Neural crest cell (in vitro differentiated cells): Measurements from ENCODE around the gene RAB3IL1. TPM values are rescaled to one million over a fixed set of nuclear protein-coding genes. Genes with fewer than 3 reads are reported as not detected.
A peak's percentile ranks its signal among the peaks of the same experiment; 100 is the strongest.

Source experiments
- DNase-seq: peaks from one replicate; pipeline ENCODE4 v3.0.0; 2021; ENCODE audit warnings: low read depth, mixed read lengths, low spot score
- H3K27ac Mint-ChIP-seq: one replicate; pipeline ENCODE4 v1.8.0; 2021; ENCODE audit warnings: mild to moderate bottlenecking, mixed read lengths; ENCODE audit not compliant: unreplicated experiment
- H3K27me3 Mint-ChIP-seq: 2 replicates; pipeline ENCODE4 v1.8.0; 2021; ENCODE audit warnings: low read depth, mild to moderate bottlenecking, mixed read lengths
- H3K36me3 Mint-ChIP-seq: 2 replicates; pipeline ENCODE4 v1.8.0; 2021; ENCODE audit warnings: low read depth, mild to moderate bottlenecking, mixed read lengths
- H3K4me1 Mint-ChIP-seq: 2 replicates; pipeline ENCODE4 v1.8.0; 2021; ENCODE audit warnings: mixed read lengths
- H3K4me3 Mint-ChIP-seq: one replicate; pipeline ENCODE4 v1.8.0; 2021; ENCODE audit warnings: mild to moderate bottlenecking, mixed read lengths
- H3K9me3 Mint-ChIP-seq: 2 replicates; pipeline ENCODE4 v1.8.0; 2021; ENCODE audit warnings: mixed read lengths
- microRNA-seq: library from miRNA; unstranded; fragments of <30 nt; microRNA quantifications from one replicate; pipeline ENCODE4, GENCODE V29; 2020
- total RNA-seq: library from RNA; stranded (reverse); gene quantifications from 2 replicates; pipeline ENCODE4 v1.2.1, GENCODE V29; 2021
- TF ChIP-seq, protein P1 (sequence below): fragments of 200-600 bp; sonication (generic); conservative IDR thresholded peaks from 2 replicates; pipeline ENCODE4 v1.5.0; 2021; ENCODE audit warnings: antibody characterized with exemption, mild to moderate bottlenecking

Gene RAB3IL1
- total RNA-seq, 1 donor from 2014 or later: 3.4 TPM

DNA sequence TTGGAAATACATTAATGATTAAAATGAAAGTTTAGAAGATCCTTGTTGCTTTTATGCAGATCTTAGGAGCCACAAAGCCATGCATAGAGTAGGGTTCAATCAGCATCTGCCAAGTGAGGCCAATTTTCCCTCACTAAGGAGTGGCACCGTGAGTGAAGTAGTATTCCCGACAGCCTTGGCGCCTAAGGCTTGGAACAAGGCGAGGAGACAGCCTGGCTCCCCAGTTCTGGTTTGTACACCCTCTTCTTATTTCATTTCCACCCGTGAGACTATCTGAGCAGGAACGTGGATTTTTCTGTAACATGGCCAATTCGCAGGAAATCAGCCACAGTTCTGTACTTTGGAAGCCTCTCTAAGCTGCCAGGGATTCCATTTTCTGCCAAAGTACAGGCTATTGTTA is 66.7 kb downstream of the RAB3IL1 start:
- TF ChIP-seq, protein P1, sequence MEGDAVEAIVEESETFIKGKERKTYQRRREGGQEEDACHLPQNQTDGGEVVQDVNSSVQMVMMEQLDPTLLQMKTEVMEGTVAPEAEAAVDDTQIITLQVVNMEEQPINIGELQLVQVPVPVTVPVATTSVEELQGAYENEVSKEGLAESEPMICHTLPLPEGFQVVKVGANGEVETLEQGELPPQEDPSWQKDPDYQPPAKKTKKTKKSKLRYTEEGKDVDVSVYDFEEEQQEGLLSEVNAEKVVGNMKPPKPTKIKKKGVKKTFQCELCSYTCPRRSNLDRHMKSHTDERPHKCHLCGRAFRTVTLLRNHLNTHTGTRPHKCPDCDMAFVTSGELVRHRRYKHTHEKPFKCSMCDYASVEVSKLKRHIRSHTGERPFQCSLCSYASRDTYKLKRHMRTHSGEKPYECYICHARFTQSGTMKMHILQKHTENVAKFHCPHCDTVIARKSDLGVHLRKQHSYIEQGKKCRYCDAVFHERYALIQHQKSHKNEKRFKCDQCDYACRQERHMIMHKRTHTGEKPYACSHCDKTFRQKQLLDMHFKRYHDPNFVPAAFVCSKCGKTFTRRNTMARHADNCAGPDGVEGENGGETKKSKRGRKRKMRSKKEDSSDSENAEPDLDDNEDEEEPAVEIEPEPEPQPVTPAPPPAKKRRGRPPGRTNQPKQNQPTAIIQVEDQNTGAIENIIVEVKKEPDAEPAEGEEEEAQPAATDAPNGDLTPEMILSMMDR: no peak
- Mint-ChIP-seq H3K27me3 (no peaks in the 10 kb centered on the region), H3K4me1 (peaks cover 54% of the 10 kb centered on the region), H3K27ac (peak overlapping the region; percentile 10), H3K9me3 (no peaks in the 10 kb centered on the region), H3K36me3 (peaks cover 54% of the 10 kb centered on the region), H3K4me3 (peak overlapping the region; percentile 51)
- DNase-seq: no peak

DNA sequence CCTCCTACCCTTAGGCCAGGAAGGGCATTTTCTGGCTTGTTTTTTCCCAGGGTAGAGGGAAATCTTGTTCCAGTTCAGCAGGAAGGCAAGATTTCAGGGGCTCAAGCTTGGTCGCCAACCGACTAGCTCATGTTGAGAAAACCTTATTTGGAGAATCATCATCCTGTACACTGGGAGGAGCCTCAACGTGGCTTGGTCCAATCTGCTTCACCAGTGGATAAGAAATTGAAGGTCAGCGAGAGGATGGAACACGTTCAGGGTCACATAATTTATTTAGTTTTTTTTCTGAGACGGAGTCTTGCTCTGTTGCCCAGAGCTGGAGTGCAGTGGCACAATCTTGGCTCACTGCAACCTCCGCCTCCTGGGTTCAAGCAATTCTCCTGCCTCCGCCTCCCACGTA is 68.7 kb downstream of the RAB3IL1 start:
- Mint-ChIP-seq H3K4me1 (peaks cover 52% of the 10 kb centered on the region), H3K9me3 (no peaks in the 10 kb centered on the region), H3K36me3 (peaks cover 52% of the 10 kb centered on the region), H3K27me3 (no peaks in the 10 kb centered on the region), H3K4me3 (no peak overlapping the region), H3K27ac (no peak overlapping the region)
- no peak for DNase-seq
- TF ChIP-seq, protein P1: no peak

DNA sequence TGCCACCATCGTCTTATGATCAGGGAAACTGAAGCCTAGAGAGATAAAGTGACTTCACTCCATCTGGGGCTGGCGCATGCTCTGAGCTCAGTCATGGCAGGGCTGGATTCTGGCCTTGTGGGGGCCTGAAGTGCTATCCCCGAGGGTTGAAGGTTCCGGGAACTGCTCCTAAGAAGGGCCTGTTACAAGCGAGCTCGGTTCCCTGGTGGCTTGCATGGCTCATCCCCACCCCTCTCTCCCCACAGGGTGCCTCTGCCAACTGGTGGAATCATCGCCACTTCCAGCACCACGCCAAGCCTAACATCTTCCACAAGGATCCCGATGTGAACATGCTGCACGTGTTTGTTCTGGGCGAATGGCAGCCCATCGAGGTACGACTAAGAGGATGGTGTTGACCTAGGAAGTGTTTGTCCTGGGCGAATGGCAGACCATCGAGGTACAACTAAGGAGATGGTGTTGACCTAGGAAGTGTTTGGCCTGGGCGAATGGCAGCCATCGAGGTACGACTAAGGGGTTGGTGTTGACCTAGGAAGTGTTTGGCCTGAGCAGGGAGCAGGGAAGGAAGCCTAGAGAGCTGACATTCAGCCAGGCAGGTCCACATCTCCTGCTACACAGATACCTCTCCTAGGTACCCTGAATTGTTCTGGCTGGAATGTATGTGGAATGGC is 69.3 kb downstream of the RAB3IL1 start:
- peaks cover 52% of the 10 kb centered on the region for H3K36me3 Mint-ChIP-seq
- peaks cover 49% of the 10 kb centered on the region for H3K4me1 Mint-ChIP-seq
- no peak for DNase-seq
- H3K27ac Mint-ChIP-seq: peak overlapping the region; percentile 50
- TF ChIP-seq, protein P1: no peak
- no peaks in the 10 kb centered on the region for H3K27me3 Mint-ChIP-seq
- no peaks in the 10 kb centered on the region for H3K9me3 Mint-ChIP-seq
- no peak overlapping the region for H3K4me3 Mint-ChIP-seq

Small RNA genes lying within 50 kb of the gene (microRNA-seq; reads per million reads assigned to microRNA genes)
- 2.4 reads per million for gene MIR6746

Other genes starting within 250 kb of the RAB3IL1 start
- 19.7 and 21.0 TPM in 2 replicates for gene DAGLA, start 237.2 kb downstream of the RAB3IL1 start, total RNA-seq
- gene MYRF, start 164.9 kb downstream of the RAB3IL1 start, total RNA-seq: 3.5 and 3.9 TPM in 2 replicates
- 162 and 174 TPM in 2 replicates for gene TMEM258, start 125.0 kb downstream of the RAB3IL1 start, total RNA-seq
- gene FEN1, start 124.7 kb downstream of the RAB3IL1 start, total RNA-seq: 99.6 TPM in 2 replicates
- gene FADS1, start 100.6 kb downstream of the RAB3IL1 start, total RNA-seq: 245 and 248 TPM in 2 replicates
- 939 and 976 TPM in 2 replicates for gene FADS2, start 89.3 kb downstream of the RAB3IL1 start, total RNA-seq
- gene FADS3, start 26.0 kb downstream of the RAB3IL1 start, total RNA-seq: 13.6 and 17.0 TPM in 2 replicates
- gene BEST1, start 32.8 kb upstream of the RAB3IL1 start, total RNA-seq: 0.52 and 0.96 TPM in 2 replicates
- 1,207 and 1,209 TPM in 2 replicates for gene FTH1, start 50.1 kb upstream of the RAB3IL1 start, total RNA-seq
- gene INCENP, start 206.4 kb upstream of the RAB3IL1 start, total RNA-seq: 162 and 166 TPM in 2 replicates